ENCODE data around the gene CRISP2.

DNA sequence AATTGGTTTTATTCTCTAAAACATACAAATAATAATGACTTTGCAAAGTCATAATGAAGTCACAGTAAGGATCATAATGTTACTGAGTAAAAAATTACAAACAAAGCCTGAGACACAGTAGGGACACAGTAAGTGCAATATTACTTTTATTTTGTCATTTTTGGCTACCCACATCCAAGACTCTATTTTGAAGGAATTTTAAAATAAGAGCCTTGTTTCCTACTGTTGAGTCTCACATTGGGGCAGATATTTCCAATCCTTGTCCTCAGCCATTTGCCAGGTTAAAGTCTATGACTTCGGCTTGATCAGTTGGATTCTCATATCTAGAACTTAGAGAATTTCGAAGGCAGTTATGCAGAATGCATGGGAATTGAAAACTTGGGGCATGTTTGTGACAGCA, 65.9 kb downstream of the CRISP2 start:
- TF ChIP-seq CTCF (conservative IDR thresholded peaks at IDR 0.05; ENCODE audit: low read depth, low read length) (no peak), EZH2 (IDR thresholded peaks at IDR 0.05; ENCODE audit: borderline replicate concordance, low read depth, low read length, poor library complexity, severe bottlenecking) (no peak)
